HCT116 (cell line): ENCODE measurements around the gene NDC80. TPM values are rescaled to one million over a fixed set of nuclear protein-coding genes. Genes with fewer than 3 reads are reported as not detected.

ENCODE experiments used
- ATAC-seq: fragments of 200-7000 bp; cut with Tn5 transposase; 2 replicates; pipeline ENCODE4 v1.9.1; 2020; ENCODE audit warnings: mild to moderate bottlenecking, moderate library complexity
- BruUV-seq: library from RNA; stranded (reverse); fragments of 400-500 nt; replicated peaks from 2 replicates; lab custom pipeline; 2021; lab: Mats Ljungman, UMichigan
- CTCF ChIA-PET: fragments of 300-600 bp; sonication (Branson Sonifier 250); formaldehyde crosslinking; loops from one replicate; lab custom pipeline; 2021; ENCODE audit warnings: antibody characterized with exemption; lab: Charles Lee
- POLR2A ChIA-PET: fragments of 300-600, 350-600 bp; sonication (Branson Sonifier 250); formaldehyde crosslinking; loops from one replicate; lab custom pipeline; 2021; ENCODE audit warnings: antibody characterized with exemption; lab: Charles Lee
- RAD21 ChIA-PET, 2 experiments: fragments of 300-600 bp; sonication (Branson Sonifier 250); formaldehyde crosslinking; loops; one replicate each; lab custom pipeline; 2023; ENCODE audit warnings: low total read pairs in 2 of 2; ENCODE audit not compliant: uncharacterized antibody in 2 of 2, unreplicated experiment in 2 of 2, low non-redundant PET in 1 of 2; lab: Charles Lee
- DNase-seq: peaks from one replicate; pipeline ENCODE4 v3.0.0-alpha.2; 2010; ENCODE audit warnings: low read depth, low spot score
- H2AFZ ChIP-seq: fragments of 200-600 bp; shearing (Covaris generic), sonication (generic); 2 replicates; pipeline ENCODE4 v1.6.1; 2017; ENCODE audit warnings: low read depth, mixed run types, mixed read lengths, antibody characterized with exemption, low read length; ENCODE audit not compliant: poor library complexity, severe bottlenecking
- H3K27ac ChIP-seq: 2 replicates; pipeline ENCODE4 v1.5.1; 2012; ENCODE audit warnings: low read depth, low read length
- H3K27me3 ChIP-seq: fragments of 200-600 bp; sonication (generic); 2 replicates; pipeline ENCODE4 v1.6.1; 2016; ENCODE audit warnings: mixed run types, low read length, mixed read lengths; ENCODE audit not compliant: insufficient read depth
- H3K36me3 ChIP-seq, 2 experiments: fragments of 200-500 bp in 1 of 2; fragments of 200-600 bp in 1 of 2; sonication (Bioruptor generic) in 1 of 2; sonication (generic) in 1 of 2; 2 replicates each; pipeline versions ENCODE4 v1.5.1 to v1.6.1; 2014 to 2016; ENCODE audit warnings: low read length in 2 of 2, inconsistent platforms in 1 of 2, mixed read lengths in 1 of 2, mixed run types in 1 of 2; ENCODE audit not compliant: insufficient read depth in 2 of 2, control insufficient read depth in 1 of 2
- H3K4me1 ChIP-seq, 2 experiments: fragments of 200-600 bp in 1 of 2; sonication (generic) in 1 of 2; 2 replicates each; pipeline versions ENCODE4 v1.5.1 to v1.6.1; 2012 to 2017; ENCODE audit warnings: low read length in 2 of 2, inconsistent platforms in 1 of 2, mild to moderate bottlenecking in 1 of 2, mixed read lengths in 1 of 2, mixed run types in 1 of 2, moderate library complexity in 1 of 2; ENCODE audit not compliant: insufficient read depth in 2 of 2, control insufficient read depth in 1 of 2
- H3K4me2 ChIP-seq: fragments of 200-600 bp; sonication (generic); 2 replicates; pipeline ENCODE4 v1.6.1; 2017; ENCODE audit warnings: mixed run types, low read length, mixed read lengths
- H3K4me3 ChIP-seq, 2 experiments: fragments of 200-600 bp in 1 of 2; sonication (generic) in 1 of 2; replicated peaks in 1 of 2; 2 replicates each; pipeline ENCODE4 v1.5.1; 2011 to 2016; ENCODE audit warnings: low read length in 2 of 2, control low read depth in 1 of 2, low read depth in 1 of 2, mild to moderate bottlenecking in 1 of 2, mixed read lengths in 1 of 2, mixed run types in 1 of 2
- H3K79me2 ChIP-seq: fragments of 200-600 bp; sonication (generic); 2 replicates; pipeline ENCODE4 v1.6.1; 2017; ENCODE audit warnings: mild to moderate bottlenecking, mixed run types, low read length, moderate library complexity, mixed read lengths; ENCODE audit not compliant: insufficient read depth
- H3K9ac ChIP-seq: fragments of 200-600 bp; sonication (generic); 2 replicates; pipeline ENCODE4 v1.6.1; 2016; ENCODE audit warnings: low read length, mixed read lengths
- H3K9me2 ChIP-seq: fragments of 200-600 bp; sonication (generic), shearing (Covaris generic); 2 replicates; pipeline ENCODE4 v1.6.1; 2017; ENCODE audit warnings: mixed run types, mild to moderate bottlenecking, moderate library complexity; ENCODE audit not compliant: insufficient read depth
- H3K9me3 ChIP-seq, 2 experiments: fragments of 200-500 bp in 1 of 2; fragments of 200-600 bp in 1 of 2; sonication (Bioruptor generic) in 1 of 2; sonication (generic) in 1 of 2; 2 replicates each; pipeline ENCODE4 v1.6.1; 2014 to 2017; ENCODE audit warnings: low read length in 2 of 2, mixed read lengths in 2 of 2, inconsistent platforms in 1 of 2, low read depth in 1 of 2, mild to moderate bottlenecking in 1 of 2, mixed run types in 1 of 2, moderate library complexity in 1 of 2; ENCODE audit not compliant: control insufficient read depth in 1 of 2, insufficient read depth in 1 of 2
- H4K20me1 ChIP-seq: fragments of 200-600 bp; sonication (generic), shearing (Covaris generic); 2 replicates; pipeline ENCODE4 v1.6.1; 2017; ENCODE audit warnings: mixed run types, mild to moderate bottlenecking, moderate library complexity; ENCODE audit not compliant: insufficient read depth
- CBX3 ChIP-seq: IDR thresholded peaks from 2 replicates; pipeline ENCODE4 v1.6.1; 2012; ENCODE audit warnings: low read depth
- CEBPB ChIP-seq: IDR thresholded peaks from 2 replicates; pipeline ENCODE4 v1.6.1; 2012; ENCODE audit warnings: low read depth
- FOSL1 ChIP-seq: IDR thresholded peaks from 2 replicates; pipeline ENCODE4 v1.6.1; 2012; ENCODE audit warnings: low read depth
- JUND ChIP-seq: IDR thresholded peaks from 2 replicates; pipeline ENCODE4 v1.6.1; 2012
- POLR2AphosphoS5 ChIP-seq: IDR thresholded peaks from 2 replicates; pipeline ENCODE4 v1.6.1; 2011; ENCODE audit warnings: mild to moderate bottlenecking, low read depth, low read length, moderate library complexity
- RAD21 ChIP-seq: IDR thresholded peaks from 2 replicates; pipeline ENCODE4 v1.6.1; 2012; ENCODE audit warnings: low read depth, mild to moderate bottlenecking
- SIN3A ChIP-seq: IDR thresholded peaks from 2 replicates; pipeline ENCODE4 v1.6.1; 2012; ENCODE audit warnings: low read depth
- SP1 ChIP-seq: IDR thresholded peaks from 2 replicates; pipeline ENCODE4 v1.6.1; 2012; ENCODE audit warnings: low read depth
- SRF ChIP-seq: IDR thresholded peaks from 2 replicates; pipeline ENCODE4 v1.6.1; 2012; ENCODE audit warnings: low read depth
- YY1 ChIP-seq: IDR thresholded peaks from 2 replicates; pipeline ENCODE4 v1.6.1; 2011; ENCODE audit warnings: low read length, low read depth, moderate library complexity, mild to moderate bottlenecking; ENCODE audit not compliant: insufficient replicate concordance; ENCODE audit errors: extremely low read depth
- intact Hi-C: fragments of 100-400 bp; cut with micrococcal nuclease; formaldehyde crosslinking; loops from 2 replicates; pipeline ENCODE4 v1.10.0; 2022
- total RNA-seq: library from RNA; stranded (reverse); gene quantifications from one replicate; pipeline ENCODE4 v1.2.1, GENCODE V29; 2021; ENCODE audit not compliant: unreplicated experiment
- TF ChIP-seq, protein P1 (sequence below): IDR thresholded peaks from 2 replicates; pipeline ENCODE4 v1.6.1; 2011; ENCODE audit warnings: mild to moderate bottlenecking, low read length, moderate library complexity; ENCODE audit not compliant: insufficient replicate concordance; ENCODE audit errors: extremely low read depth

Gene NDC80
- total RNA-seq, 1 experiment from 2014 or later: 46.0 TPM

DNA sequence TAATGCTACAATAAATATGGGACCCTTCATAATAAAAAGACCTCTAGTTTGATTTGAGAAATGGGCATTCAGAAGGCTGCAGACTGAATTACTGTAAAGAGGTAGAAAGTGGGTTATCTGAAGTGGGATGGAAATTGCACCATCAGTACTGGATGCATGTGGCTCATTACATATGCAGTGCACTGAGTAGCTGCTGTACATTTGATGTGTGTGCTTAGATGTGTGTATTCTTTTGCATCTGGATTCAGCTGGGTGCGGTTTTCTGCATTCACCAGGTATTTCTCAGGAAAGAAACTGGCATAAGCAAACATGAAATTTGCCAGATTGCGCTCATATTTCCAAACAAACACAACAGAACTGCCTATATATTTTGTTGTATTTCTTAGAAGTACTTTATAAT is 38.2 kb downstream of the NDC80 start:
- Histone ChIP-seq H3K4me2 (no peak overlapping the region), H3K4me1 (no peaks in the 10 kb centered on the region), H3K9me2 (no peaks in the 10 kb centered on the region), H3K9ac (no peak overlapping the region), H3K79me2 (no peaks in the 10 kb centered on the region; the same call in 1 of the 2 replicates), H2AFZ (no peak overlapping the region), H3K9me3 (no peaks in the 10 kb centered on the region), H3K27me3 (no peaks in the 10 kb centered on the region), H3K27ac (no peak overlapping the region), H3K36me3 (peaks cover 26 to 40% of the 10 kb centered on the region in 2 experiments), H4K20me1 (no peaks in the 10 kb centered on the region), H3K4me3 (no peak overlapping the region)
- BruUV-seq: no TSS peak
- DNase-seq: no peak
- intact Hi-C loops: no loop called here
- ChIA-PET POLR2A (no interaction called here), CTCF (no interaction called here), RAD21 (no interaction called here)
- ATAC-seq: no peak
- TF ChIP-seq, protein P1, sequence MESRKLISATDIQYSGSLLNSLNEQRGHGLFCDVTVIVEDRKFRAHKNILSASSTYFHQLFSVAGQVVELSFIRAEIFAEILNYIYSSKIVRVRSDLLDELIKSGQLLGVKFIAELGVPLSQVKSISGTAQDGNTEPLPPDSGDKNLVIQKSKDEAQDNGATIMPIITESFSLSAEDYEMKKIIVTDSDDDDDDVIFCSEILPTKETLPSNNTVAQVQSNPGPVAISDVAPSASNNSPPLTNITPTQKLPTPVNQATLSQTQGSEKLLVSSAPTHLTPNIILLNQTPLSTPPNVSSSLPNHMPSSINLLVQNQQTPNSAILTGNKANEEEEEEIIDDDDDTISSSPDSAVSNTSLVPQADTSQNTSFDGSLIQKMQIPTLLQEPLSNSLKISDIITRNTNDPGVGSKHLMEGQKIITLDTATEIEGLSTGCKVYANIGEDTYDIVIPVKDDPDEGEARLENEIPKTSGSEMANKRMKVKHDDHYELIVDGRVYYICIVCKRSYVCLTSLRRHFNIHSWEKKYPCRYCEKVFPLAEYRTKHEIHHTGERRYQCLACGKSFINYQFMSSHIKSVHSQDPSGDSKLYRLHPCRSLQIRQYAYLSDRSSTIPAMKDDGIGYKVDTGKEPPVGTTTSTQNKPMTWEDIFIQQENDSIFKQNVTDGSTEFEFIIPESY: no peak
- TF ChIP-seq FOSL1: no peak
- no peak for TF ChIP-seq YY1
- TF ChIP-seq SRF: no peak
- TF ChIP-seq JUND: no peak
- TF ChIP-seq POLR2AphosphoS5: no peak
- no peak for TF ChIP-seq RAD21
- TF ChIP-seq CEBPB: no peak
- no peak for TF ChIP-seq SIN3A
- TF ChIP-seq SP1: no peak
- no peak for TF ChIP-seq CBX3
